GM12878 (cell line): ENCODE results near the gene CYBB. TPM values are rescaled to one million over a fixed set of nuclear protein-coding genes. Genes with fewer than 3 reads are reported as not detected.

Experiments
- ATAC-seq: fragments of 200-7000 bp; cut with Tn5 transposase; 3 replicates; pipeline ENCODE4 v1.9.1; 2020; ENCODE audit warnings: mild to moderate bottlenecking, moderate library complexity
- BruUV-seq: library from RNA; stranded (reverse); fragments of 400-500 nt; replicated peaks from 2 replicates; lab custom pipeline; 2021; lab: Mats Ljungman, UMichigan
- CTCF ChIA-PET: fragments of 300-600 bp; sonication (Branson Sonifier 250); formaldehyde crosslinking; extraction: SDS; loops from one replicate; lab custom pipeline; 2021; ENCODE audit warnings: inconsistent platforms; lab: Yijun Ruan, JAX
- POLR2A ChIA-PET: fragments of 350-600 bp; formaldehyde crosslinking; extraction: SDS; loops from one replicate; lab custom pipeline; 2021; ENCODE audit warnings: inconsistent platforms; lab: Charles Lee
- RAD21 ChIA-PET: fragments of 300-600 bp; sonication (Branson Sonifier 250); formaldehyde crosslinking; loops from one replicate; lab custom pipeline; 2023; ENCODE audit warnings: antibody characterized with exemption; ENCODE audit not compliant: unreplicated experiment; lab: Charles Lee
- SMC1A ChIA-PET: fragments of 300-600 bp; sonication (Branson Sonifier 250); formaldehyde crosslinking; loops from one replicate; lab custom pipeline; 2023; ENCODE audit not compliant: unreplicated experiment, uncharacterized antibody; lab: Charles Lee
- DNase-seq: peaks from one replicate; pipeline ENCODE4 v3.0.0-alpha.2; 2011; ENCODE audit warnings: low read depth, low spot score
- FAIRE-seq: peaks from 3 replicates; lab custom pipeline; 2011; peaks lifted over from hg19 to GRCh38; lab: Jason Lieb, UNC
- H2AFZ ChIP-seq: 2 replicates; pipeline ENCODE4 v1.6.0; 2011; ENCODE audit warnings: low read depth, low read length, control low read depth; ENCODE audit not compliant: control insufficient read depth
- H3K27ac ChIP-seq: 2 replicates; pipeline ENCODE4 v1.5.1; 2011; ENCODE audit warnings: control low read depth; ENCODE audit not compliant: control insufficient read depth, insufficient read depth
- H3K27me3 ChIP-seq, 2 experiments: replicated peaks in 1 of 2; 2 replicates each; pipeline versions ENCODE4 v1.6.0 to v1.6.1; 2011; ENCODE audit warnings: low read length in 1 of 2; ENCODE audit not compliant: control insufficient read depth in 2 of 2, insufficient read depth in 2 of 2
- H3K36me3 ChIP-seq, 2 experiments: 2 replicates each; pipeline ENCODE4 v1.5.1; 2011; ENCODE audit warnings: low read length in 1 of 2; ENCODE audit not compliant: control insufficient read depth in 2 of 2, insufficient read depth in 2 of 2
- H3K4me1 ChIP-seq: 2 replicates; pipeline ENCODE4 v1.6.1; 2011; ENCODE audit warnings: mild to moderate bottlenecking, low read length, moderate library complexity, mixed read lengths; ENCODE audit not compliant: control insufficient read depth, insufficient read depth
- H3K4me2 ChIP-seq: 2 replicates; pipeline ENCODE4 v1.6.0; 2011; ENCODE audit warnings: control low read depth; ENCODE audit not compliant: control insufficient read depth, insufficient read depth
- H3K4me3 ChIP-seq: fragments of 200-600 bp; sonication (generic); 2 replicates; pipeline ENCODE4 v1.5.1; 2016
- H3K79me2 ChIP-seq: 2 replicates; pipeline ENCODE4 v1.6.0; 2011; ENCODE audit warnings: low read length; ENCODE audit not compliant: control insufficient read depth, insufficient read depth
- H3K9ac ChIP-seq: 2 replicates; pipeline ENCODE4 v1.8.0; 2011; ENCODE audit warnings: low read length, control low read depth, mixed read lengths; ENCODE audit not compliant: control insufficient read depth, insufficient read depth
- H3K9me3 ChIP-seq: replicated peaks from 3 replicates; pipeline ENCODE4 v1.5.1; 2011; ENCODE audit warnings: mild to moderate bottlenecking, low read length; ENCODE audit not compliant: control insufficient read depth, insufficient read depth
- H4K20me1 ChIP-seq: 2 replicates; pipeline ENCODE4 v1.6.0; 2011; ENCODE audit not compliant: control insufficient read depth, insufficient read depth
- ATF2 ChIP-seq: IDR thresholded peaks from 2 replicates; pipeline ENCODE4 v1.6.1; 2012; ENCODE audit warnings: low read length, inconsistent platforms
- CBFB ChIP-seq: IDR thresholded peaks from 2 replicates; pipeline ENCODE4 v1.6.1; 2016; ENCODE audit warnings: antibody characterized with exemption, low read depth
- FOXK2 ChIP-seq: fragments of 450-650 bp; IDR thresholded peaks from 2 replicates; pipeline ENCODE4 v1.6.1; 2017; ENCODE audit warnings: mild to moderate bottlenecking, moderate library complexity
- HDAC6 ChIP-seq: fragments of 200-600 bp; sonication (generic); IDR thresholded peaks from one replicate; pipeline ENCODE4 v1.8.0; 2017; ENCODE audit warnings: antibody characterized with exemption; ENCODE audit not compliant: unreplicated experiment
- HSF1 ChIP-seq: fragments of 150-350 bp; IDR thresholded peaks from 2 replicates; pipeline ENCODE4 v1.6.1; 2014; ENCODE audit warnings: mild to moderate bottlenecking, low read depth, low read length
- IKZF1 ChIP-seq: fragments of 450-650 bp; conservative IDR thresholded peaks from 2 replicates; pipeline ENCODE4 v1.6.1; 2017; ENCODE audit warnings: antibody characterized with exemption, mild to moderate bottlenecking
- MXI1 ChIP-seq: fragments of 150-350 bp; IDR thresholded peaks from 2 replicates; pipeline ENCODE4 v1.6.1; 2011; ENCODE audit warnings: low read depth, mild to moderate bottlenecking, inconsistent platforms, low read length, improper control_type of control experiment
- NFIC ChIP-seq: IDR thresholded peaks from 2 replicates; pipeline ENCODE4 v1.6.1; 2012; ENCODE audit warnings: low read depth, mild to moderate bottlenecking, inconsistent platforms, low read length, moderate library complexity
- NFYA ChIP-seq: IDR thresholded peaks from 2 replicates; pipeline ENCODE4 v1.6.1; 2011; ENCODE audit warnings: low read depth, mild to moderate bottlenecking, low read length, improper control_type of control experiment, borderline replicate concordance
- SMARCA5 ChIP-seq: fragments of 450-650 bp; IDR thresholded peaks from 2 replicates; pipeline ENCODE4 v1.6.1; 2017; ENCODE audit warnings: mild to moderate bottlenecking
- SUZ12 ChIP-seq: fragments of 200-600 bp; sonication (generic); IDR thresholded peaks from one replicate; pipeline ENCODE4 v1.6.1; 2018; ENCODE audit warnings: antibody characterized with exemption, mild to moderate bottlenecking; ENCODE audit not compliant: unreplicated experiment
- TCF3 ChIP-seq: IDR thresholded peaks from 2 replicates; pipeline ENCODE4 v1.6.1; 2012; ENCODE audit warnings: low read depth, mild to moderate bottlenecking, low read length, borderline replicate concordance; ENCODE audit not compliant: insufficient read depth
- WGBS: methylation state at CpG from one replicate; pipeline ENCODE4 v1.1.6; 2016; ENCODE audit warnings: low lambda C conversion rate; ENCODE audit not compliant: insufficient replicate concordance, insufficient coverage; ENCODE audit errors: missing lambda C conversion rate; 5-methylcytosine and 5-hydroxymethylcytosine counted together
- in situ Hi-C: fragments of 300-500 bp; cut with MboI; formaldehyde crosslinking; loops from 9 replicates; pipeline ENCODE4 v1.14.3; 2018; ENCODE audit warnings: mixed read lengths
- intact Hi-C: fragments of 100-400 bp; cut with micrococcal nuclease; formaldehyde crosslinking; loops from one replicate; pipeline ENCODE4 v1.14.2; 2022; ENCODE audit not compliant: unreplicated experiment
- polyA plus RNA-seq, 11 experiments: library from polyadenylated mRNA; depleted of rRNA in 4 of 11; unstranded in 6 of 11; stranded (reverse) in 5 of 11; fragments of >200 nt; fragmentation: Nextera tagmentation in 4 of 11; fragmentation: Illumina TruSeq in 1 of 11; extraction: Ambion mirVana in 4 of 11; extraction: Trizol in 1 of 11; gene quantifications; 1 replicate in 1 of 11; 2 replicates in 10 of 11; pipeline versions ENCODE4 v1.2.1 to v1.2.3, GENCODE V29; 2011 to 2016; ENCODE audit warnings: inconsistent platforms in 2 of 11, missing spikeins in 2 of 11, low read depth in 1 of 11
- total RNA-seq, 4 experiments: library from RNA; depleted of rRNA in 3 of 4; stranded (reverse); fragments of >200 nt in 3 of 4; fragmentation: Illumina TruSeq in 1 of 4; extraction: Trizol in 1 of 4; gene quantifications; 2 replicates each; pipeline versions ENCODE4 v1.2.1 to v1.2.3, GENCODE V29; 2013 to 2021
- TF ChIP-seq, protein P1 (sequence below): IDR thresholded peaks from 2 replicates; pipeline ENCODE4 v1.6.1; 2011; ENCODE audit warnings: mild to moderate bottlenecking, low read depth, low read length, moderate library complexity; ENCODE audit not compliant: insufficient replicate concordance
- TF ChIP-seq, protein P2 (sequence below): fragments of 450-650 bp; formaldehyde crosslinking; IDR thresholded peaks from 2 replicates; pipeline ENCODE4 v1.4.0; 2020; ENCODE audit warnings: mild to moderate bottlenecking, moderate library complexity

Gene CYBB
- total and polyA plus RNA-seq, 10 of the 15 experiments (the other 5 are each of a cell fraction or from before 2014, with no cell fraction given): 6.2 to 73.9 (median 24.8) TPM

DNA sequence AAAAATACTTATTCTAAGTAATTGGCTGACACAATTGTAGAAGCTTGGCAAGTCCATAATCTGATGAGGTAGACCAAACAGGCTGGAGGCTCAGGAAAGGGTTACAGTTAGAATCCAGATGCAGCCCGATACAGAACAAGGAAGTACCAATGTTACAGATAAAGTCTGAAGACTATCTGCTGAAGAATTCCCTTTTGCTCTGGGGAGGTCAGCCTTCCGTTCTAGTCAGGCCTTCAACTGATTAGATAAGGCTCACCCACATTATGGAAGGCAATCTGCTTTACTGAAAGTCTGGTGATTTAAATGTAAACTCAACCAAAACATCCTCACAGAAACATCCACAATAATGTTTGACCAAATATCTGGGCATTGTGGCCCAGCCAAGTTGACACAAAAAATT, 74.9 kb downstream of the CYBB start:
- FAIRE-seq (no peak), DNase-seq (no peak), ATAC-seq (no peak)
- no peak overlapping the region for H3K27ac ChIP-seq
- ChIA-PET SMC1A (no interaction called here), RAD21 (no interaction called here), CTCF (no interaction called here), POLR2A (interaction anchor here (0.6 kb wide), 1 partner anchor 251 kb away, joined by 3 read pairs; no protein-coding TSS in a partner anchor)
- H3K4me3 ChIP-seq: no peak overlapping the region
- BruUV-seq: no TSS peak
- 0% methylated on average over 2 of the region's 2 CpGs for WGBS
- no peaks in the 10 kb centered on the region for H4K20me1 ChIP-seq
- H2AFZ ChIP-seq: no peak overlapping the region
- H3K79me2 ChIP-seq: no peaks in the 10 kb centered on the region
- H3K9ac ChIP-seq: no peak overlapping the region
- no peak for TF ChIP-seq TCF3
- no peak for TF ChIP-seq HSF1
- no peak for TF ChIP-seq FOXK2
- no peak for TF ChIP-seq SMARCA5
- TF ChIP-seq NFYA: no peak
- no peak for TF ChIP-seq HDAC6
- no peak for TF ChIP-seq NFIC
- no peak for TF ChIP-seq IKZF1
- no peak for TF ChIP-seq SUZ12
- TF ChIP-seq, protein P1, sequence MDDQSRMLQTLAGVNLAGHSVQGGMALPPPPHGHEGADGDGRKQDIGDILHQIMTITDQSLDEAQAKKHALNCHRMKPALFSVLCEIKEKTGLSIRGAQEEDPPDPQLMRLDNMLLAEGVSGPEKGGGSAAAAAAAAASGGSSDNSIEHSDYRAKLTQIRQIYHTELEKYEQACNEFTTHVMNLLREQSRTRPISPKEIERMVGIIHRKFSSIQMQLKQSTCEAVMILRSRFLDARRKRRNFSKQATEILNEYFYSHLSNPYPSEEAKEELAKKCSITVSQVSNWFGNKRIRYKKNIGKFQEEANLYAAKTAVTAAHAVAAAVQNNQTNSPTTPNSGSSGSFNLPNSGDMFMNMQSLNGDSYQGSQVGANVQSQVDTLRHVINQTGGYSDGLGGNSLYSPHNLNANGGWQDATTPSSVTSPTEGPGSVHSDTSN: no peak
- TF ChIP-seq MXI1: no peak
- TF ChIP-seq ATF2: no peak
- TF ChIP-seq CBFB: no peak
- TF ChIP-seq, protein P2, sequence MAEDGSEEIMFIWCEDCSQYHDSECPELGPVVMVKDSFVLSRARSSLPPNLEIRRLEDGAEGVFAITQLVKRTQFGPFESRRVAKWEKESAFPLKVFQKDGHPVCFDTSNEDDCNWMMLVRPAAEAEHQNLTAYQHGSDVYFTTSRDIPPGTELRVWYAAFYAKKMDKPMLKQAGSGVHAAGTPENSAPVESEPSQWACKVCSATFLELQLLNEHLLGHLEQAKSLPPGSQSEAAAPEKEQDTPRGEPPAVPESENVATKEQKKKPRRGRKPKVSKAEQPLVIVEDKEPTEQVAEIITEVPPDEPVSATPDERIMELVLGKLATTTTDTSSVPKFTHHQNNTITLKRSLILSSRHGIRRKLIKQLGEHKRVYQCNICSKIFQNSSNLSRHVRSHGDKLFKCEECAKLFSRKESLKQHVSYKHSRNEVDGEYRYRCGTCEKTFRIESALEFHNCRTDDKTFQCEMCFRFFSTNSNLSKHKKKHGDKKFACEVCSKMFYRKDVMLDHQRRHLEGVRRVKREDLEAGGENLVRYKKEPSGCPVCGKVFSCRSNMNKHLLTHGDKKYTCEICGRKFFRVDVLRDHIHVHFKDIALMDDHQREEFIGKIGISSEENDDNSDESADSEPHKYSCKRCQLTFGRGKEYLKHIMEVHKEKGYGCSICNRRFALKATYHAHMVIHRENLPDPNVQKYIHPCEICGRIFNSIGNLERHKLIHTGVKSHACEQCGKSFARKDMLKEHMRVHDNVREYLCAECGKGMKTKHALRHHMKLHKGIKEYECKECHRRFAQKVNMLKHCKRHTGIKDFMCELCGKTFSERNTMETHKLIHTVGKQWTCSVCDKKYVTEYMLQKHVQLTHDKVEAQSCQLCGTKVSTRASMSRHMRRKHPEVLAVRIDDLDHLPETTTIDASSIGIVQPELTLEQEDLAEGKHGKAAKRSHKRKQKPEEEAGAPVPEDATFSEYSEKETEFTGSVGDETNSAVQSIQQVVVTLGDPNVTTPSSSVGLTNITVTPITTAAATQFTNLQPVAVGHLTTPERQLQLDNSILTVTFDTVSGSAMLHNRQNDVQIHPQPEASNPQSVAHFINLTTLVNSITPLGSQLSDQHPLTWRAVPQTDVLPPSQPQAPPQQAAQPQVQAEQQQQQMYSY (CRISPR knock-in tag): no peak
- no peaks in the 10 kb centered on the region for H3K9me3 ChIP-seq
- no peaks in the 10 kb centered on the region for H3K36me3 ChIP-seq
- no peaks in the 10 kb centered on the region for H3K4me1 ChIP-seq
- no peaks in the 10 kb centered on the region; a peak in 1 of 4 replicates for H3K27me3 ChIP-seq
- in situ Hi-C loops (no loop called here), intact Hi-C loops (no loop called here)
- no peak overlapping the region for H3K4me2 ChIP-seq
